Activated T-helper 9 cell treated with anti-CD3 and anti-CD28 coated beads, Interleukin-2, amount 50 U/mL, for 16 hours (primary cell): ENCODE measurements around the gene ADAMTS18.
"Not testable (repeated sequence)": the region's sequence is repeated elsewhere in the genome, so short reads cannot be mapped to it uniquely, and the experiment has no call there.

Experiments
- DNase-seq: peaks from one replicate; pipeline ENCODE4 v3.0.0-alpha.2; 2020; ENCODE audit warnings: low read depth

Gene ADAMTS18

DNA sequence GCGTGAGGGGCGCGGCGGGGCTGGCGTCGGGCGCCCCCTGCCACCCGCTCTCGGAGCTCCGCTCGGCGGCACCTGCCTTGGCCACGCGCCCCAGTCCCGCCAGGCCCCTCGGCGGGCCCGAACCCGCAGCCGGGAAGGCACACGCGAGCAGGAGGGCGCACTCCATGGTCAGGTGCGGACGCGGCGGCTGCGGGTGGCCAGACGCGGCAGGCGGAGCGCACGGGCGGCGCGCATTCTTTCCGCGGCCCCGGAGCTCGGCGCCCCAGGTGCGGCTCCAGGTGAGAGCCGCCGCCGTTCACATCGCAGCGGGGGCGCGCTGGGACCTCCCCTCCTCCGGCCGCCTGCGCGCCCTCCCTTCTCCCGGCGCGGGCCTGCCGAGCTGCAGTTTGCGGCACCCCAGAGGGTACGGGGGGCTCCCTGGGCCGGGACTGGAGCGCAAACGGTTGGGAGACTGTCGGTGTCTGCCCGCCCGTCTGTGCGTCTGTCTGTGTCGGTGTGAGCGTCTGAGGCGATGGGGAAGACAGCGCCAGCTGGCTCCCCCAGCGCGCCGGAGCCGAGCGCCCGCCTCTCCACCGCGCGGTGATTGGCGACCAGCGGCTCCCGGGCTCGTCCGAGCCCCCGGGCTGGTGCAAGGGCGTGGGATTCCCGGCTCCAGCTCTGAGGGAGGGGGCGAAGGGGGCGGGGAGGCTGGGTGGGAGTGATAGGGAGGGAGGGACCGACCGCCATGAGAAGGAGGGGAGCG lies at the start of gene ADAMTS18:
ADAMTS18 (minus strand) TSS at position 505 of the 742 bp plus-strand sequence; CDS start at position 166, 339 bp downstream.
- no peak for DNase-seq

DNA sequence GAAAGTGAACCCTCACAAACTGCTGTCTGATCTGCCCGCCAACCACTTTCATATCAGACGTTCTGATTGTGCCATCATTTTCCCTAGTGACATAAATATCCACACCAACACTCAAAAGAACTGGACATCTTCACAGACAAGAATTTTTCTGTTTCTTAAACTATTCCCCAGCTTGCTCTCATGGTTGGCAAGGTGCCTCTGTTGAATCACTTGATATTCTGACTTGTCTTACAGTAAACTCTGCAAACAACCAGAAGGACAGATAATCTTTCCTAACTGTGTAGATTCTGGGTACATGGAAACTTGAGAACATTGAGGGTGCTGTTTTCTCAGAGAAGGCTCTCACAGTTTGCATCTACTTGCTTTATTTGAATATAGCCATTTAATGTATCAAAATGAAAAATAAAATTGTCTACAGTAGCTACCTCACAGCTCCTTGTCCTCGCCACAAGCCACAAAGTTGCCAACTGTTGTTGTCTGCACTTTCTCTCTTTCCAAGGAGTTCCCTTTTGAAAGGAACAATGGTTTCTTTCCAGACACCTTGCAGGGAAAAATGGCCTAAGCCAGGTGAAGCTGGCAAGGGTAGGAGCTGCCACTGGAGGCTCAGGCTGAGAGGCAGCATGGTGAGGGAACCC lies 46.0 kb upstream of the ADAMTS18 start:
- no peak for DNase-seq

- no peak for DNase-seq
Observed at GRCh38 chr16:77472262-77472661, 37.4 kb upstream of the ADAMTS18 start.

GRCh38 chr16:77470851-77471250 lies 36.0 kb upstream of the ADAMTS18 start:
- DNase-seq, result no peak

GRCh38 chr16:77469634-77470033 lies 34.8 kb upstream of the ADAMTS18 start:
- DNase-seq, result no peak

DNA sequence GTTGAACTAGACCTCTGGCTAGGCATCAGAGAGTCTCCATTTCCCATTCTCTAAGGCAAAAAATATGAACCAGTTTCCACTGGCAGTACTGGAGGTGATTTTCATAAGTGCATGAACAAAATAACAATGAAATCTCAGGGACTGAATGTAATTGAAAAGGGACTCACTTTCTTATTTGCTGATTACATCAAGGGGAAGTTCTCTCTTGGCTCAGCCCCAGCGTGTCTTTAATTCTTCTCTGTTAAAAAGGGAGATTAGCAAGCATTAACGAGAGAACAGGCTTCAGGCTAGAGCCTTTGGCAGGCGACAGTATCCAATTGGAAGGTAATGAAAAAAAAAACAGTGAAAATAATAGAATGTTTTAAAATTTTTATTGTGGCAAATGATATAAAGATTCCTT lies 34.0 kb upstream of the ADAMTS18 start:
- no peak for DNase-seq

GRCh38 chr16:77467821-77468335 lies 33.0 kb upstream of the ADAMTS18 start:
- no peak for DNase-seq

DNA sequence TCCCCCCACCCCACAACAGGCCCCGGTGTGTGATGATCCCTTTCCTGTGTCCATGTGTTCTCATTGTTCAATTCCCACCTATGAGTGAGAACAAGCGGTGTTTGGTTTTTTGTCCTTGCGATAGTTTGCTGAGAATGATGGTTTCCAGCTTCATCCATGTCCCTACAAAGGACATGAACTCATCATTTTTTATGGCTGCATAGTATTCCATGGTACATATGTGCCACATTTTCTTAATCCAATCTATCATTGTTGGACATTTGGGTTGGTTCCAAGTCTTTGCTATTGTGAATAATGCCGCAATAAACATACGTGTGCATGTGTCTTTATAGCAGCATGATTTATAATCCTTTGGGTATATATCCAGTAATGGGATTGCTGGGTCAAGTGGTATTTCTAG lies 28.8 kb upstream of the ADAMTS18 start:
- not testable (repeated sequence) for DNase-seq

DNA sequence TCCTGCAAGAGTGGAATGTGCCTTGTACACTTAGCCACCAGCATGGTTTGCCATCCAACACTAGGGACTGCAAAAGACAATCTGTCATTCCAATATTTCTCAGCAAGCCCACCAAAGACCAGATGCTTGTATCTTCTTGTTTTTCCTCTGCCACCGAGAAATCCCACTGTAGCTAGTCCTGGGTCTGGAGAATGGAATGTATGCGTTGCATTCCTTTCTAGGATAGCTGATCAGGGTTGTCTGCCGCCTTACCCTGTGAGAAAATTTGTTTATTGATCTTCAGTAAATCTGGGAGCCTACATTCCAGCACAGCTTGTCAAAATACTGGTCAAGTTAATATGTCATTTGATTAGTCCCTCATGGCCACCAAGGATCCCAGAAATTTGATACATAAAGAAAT lies 28.1 kb upstream of the ADAMTS18 start:
- DNase-seq, result no peak

- no peak for DNase-seq
Observed at GRCh38 chr16:77459534-77460254, 24.9 kb upstream of the ADAMTS18 start.

- DNase-seq, result no peak
Observed at GRCh38 chr16:77457046-77457445, 22.2 kb upstream of the ADAMTS18 start.

DNA sequence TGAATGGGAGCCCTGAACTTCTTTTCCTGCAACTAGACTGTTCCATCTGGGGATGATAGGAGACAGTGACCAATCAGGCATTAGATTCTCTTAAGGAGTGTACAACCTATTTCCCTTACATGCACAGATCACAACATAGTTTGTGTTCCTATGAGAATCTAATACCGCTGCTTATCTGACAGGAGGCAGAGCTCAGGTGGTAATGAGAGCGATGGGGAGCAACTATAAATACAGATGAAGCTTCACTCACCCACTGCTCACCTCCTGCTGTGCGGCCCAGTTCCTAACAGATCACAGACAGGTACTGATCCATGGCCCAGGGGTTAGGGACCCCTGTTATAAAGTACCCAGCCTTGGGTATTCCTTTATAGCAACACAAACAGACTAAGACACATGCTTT lies 17.4 kb upstream of the ADAMTS18 start:
- DNase-seq, result no peak

DNA sequence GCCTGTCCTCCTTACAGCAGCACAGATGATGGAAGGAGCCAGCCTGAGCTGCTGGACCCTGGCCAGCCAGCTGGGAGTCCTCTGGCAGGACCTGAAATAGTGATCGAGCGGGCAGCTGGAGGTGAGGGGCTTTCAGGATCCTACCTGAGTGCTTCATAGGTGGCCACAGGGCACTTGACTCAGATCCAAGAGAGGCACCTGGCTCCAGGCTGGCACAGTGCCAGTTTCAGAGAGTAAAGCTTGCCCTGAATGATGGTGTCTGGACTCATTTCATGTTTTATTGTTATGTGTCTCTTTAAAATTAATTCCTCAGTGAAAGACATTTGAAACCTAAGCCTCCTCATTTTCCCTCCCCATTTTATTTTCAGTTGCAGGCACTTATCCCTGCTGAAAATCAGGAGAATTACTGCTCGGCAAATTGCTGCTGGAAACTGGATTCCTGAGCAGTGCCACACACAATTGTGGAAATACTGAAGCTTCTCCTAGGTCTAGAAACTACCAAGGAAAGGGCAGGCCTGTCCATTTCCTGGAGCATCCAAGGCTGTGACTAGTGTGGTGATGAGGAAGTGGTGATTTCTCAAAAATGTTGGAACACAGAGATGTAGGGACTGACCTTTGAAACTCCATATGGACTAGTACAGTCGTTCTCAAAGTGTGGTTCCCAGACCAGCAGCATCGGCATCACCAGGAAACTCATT lies 16.1 kb upstream of the ADAMTS18 start:
- no peak for DNase-seq

DNA sequence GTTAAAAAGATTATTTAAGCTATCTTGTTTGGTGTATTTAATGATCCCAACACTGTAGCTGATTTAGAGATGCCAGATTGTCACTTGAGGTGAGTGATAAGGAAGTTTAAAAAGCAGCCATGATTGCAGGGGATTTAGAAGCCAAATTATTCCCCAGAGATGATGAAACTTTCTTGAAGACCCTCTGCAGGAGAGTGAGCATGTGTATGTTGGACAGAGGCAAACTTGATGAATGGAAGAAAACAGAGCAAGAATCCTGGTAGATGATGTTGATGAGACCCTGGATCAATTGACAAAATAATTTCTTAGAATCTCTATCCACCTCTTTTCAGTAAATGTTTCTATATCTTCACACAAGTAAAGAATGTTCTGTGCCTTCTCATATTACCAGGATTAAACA lies 14.4 kb upstream of the ADAMTS18 start:
- no peak for DNase-seq

- no peak for DNase-seq
Observed at GRCh38 chr16:77445324-77445723, 10.5 kb upstream of the ADAMTS18 start.

- DNase-seq, result no peak
Observed at GRCh38 chr16:77444147-77444460, 9.3 kb upstream of the ADAMTS18 start.

DNA sequence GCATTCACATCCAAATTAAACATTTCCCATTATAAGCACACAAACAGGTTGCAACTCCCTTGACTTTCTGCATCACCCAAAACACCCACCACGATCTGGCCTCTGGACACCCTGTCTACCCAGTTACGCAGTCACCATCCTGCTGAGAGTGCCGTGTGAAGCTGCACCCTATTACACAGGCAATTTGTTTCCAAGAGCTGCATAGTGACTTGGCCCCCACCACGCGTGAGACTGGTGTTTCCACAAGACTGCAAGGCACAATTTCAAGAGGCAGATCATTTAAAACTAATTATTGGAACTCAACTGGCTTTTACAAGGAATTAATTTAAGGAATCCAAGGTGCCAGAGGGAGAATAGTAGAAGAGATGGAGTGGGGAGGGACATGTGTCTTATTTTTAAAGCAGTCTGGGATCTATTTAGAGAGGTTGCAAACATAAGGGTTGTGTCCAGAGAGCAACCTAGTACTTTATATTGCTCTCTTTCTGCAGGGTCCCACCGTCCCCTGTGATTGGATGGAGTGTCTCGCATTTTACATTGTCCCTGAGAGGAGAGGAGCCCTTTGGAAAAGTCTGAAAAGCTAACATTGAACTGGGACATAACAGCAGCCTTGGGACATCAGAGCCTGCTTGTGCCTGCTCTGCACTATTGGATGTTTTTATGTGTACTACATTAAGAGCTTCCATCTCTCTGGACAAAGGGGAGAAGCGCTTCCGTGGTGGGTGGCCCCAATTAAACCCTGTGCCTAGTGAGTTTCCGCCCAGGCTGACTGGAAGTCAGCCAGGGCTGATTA lies 8.7 kb upstream of the ADAMTS18 start:
- no peak for DNase-seq

DNA sequence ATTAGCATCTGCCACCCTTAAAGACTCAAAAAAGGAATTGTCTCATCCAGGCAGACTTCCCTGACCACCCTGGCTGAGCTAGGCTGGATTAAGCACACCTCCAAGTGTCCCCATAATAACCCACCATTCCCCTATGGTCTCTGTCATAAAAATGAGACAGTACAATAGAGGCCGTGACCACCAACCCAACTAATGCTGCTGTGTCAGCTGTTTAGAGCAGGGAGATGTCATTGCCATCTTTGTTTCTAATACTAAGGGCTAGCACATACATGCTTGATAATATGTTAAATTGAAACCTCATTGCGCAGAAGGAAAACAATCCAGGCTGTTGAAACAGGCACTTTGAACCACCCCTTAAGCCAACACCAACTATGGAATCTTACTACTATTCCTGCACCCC lies 7.2 kb upstream of the ADAMTS18 start:
- DNase-seq, result no peak

- no peak for DNase-seq
Observed at GRCh38 chr16:77439106-77439505, 4.3 kb upstream of the ADAMTS18 start.

DNA sequence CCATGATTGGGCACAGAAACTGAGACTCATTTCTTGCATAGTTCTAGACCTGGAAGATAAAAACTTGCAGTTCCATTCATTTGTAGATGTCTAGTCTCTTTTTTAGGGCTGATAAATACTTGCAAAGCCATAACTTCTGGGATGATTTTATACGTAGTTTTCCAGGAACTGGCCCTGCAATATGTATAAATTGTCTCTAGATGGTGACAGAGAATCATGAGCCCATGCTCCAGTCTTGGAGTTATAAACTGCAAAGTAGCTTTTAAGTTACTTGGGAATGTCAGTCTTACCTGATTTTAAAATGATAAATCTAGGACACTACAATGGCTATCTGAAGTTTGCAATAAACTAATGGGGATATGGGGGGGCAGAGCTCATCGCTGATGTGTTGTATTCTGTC lies 3.0 kb upstream of the ADAMTS18 start:
- DNase-seq, result no peak

DNA sequence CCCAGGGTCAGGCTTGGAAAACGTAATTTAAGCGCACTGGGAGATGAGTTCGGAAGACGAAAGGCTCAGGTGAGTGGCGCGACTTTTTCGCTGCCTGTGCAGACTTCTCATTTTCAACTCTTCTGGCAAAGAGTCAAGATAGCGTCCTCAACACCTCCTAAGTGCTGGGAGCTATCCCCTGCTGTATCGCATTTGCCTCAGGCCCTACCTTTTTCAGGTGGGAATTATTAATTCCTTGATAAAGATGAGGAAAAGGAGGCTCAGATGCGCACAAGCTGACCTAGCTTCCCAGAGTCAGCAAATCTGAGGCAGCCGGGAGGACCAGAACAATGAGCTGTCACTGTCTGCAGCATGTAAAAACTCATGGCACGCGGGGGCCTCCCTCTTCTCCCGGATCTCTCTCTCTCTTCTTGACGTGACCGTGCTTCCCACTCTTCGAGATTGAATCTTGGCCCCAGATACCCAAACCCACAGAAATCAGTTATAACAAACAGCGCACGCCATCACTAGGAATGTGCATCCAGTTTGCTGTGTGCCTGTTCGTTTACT lies 512 bp upstream of the ADAMTS18 start:
- no peak for DNase-seq
